ENCODE results near the gene EBF4.

DNA sequence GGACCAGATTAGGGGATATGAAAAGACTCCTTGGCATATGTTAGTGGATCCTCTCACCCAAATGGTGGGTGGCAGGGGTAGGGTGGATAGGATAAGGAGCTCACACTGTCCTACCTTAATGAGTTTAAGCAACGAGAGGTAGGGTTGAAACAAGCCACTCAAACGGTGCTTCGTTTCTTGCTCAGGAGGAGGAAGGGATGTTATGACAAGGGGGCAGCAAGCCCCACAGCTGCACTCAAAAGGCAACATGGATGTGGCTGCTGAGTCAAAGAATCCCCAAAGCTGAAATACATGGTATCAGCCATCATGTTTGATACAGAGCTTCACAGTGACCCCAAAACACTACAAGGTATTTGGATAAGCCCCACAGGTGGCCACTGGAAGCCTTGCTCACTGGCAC, 20.1 kb upstream of the EBF4 start:
- TF ChIP-seq, protein P1, sequence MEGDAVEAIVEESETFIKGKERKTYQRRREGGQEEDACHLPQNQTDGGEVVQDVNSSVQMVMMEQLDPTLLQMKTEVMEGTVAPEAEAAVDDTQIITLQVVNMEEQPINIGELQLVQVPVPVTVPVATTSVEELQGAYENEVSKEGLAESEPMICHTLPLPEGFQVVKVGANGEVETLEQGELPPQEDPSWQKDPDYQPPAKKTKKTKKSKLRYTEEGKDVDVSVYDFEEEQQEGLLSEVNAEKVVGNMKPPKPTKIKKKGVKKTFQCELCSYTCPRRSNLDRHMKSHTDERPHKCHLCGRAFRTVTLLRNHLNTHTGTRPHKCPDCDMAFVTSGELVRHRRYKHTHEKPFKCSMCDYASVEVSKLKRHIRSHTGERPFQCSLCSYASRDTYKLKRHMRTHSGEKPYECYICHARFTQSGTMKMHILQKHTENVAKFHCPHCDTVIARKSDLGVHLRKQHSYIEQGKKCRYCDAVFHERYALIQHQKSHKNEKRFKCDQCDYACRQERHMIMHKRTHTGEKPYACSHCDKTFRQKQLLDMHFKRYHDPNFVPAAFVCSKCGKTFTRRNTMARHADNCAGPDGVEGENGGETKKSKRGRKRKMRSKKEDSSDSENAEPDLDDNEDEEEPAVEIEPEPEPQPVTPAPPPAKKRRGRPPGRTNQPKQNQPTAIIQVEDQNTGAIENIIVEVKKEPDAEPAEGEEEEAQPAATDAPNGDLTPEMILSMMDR (IDR thresholded peaks at IDR 0.05) = no peak
- TF ChIP-seq POLR2A (IDR thresholded peaks at IDR 0.05) = no peak
